Vagina (tissue), 2 donors: ENCODE results near the gene BBOX1.

Experiments used
- CTCF ChIP-seq, 3 experiments: fragments of 450-650 bp in 2 of 3; fragments of 200-600 bp in 1 of 3; sonication (generic) in 1 of 3; IDR thresholded peaks; one replicate each; pipeline ENCODE4 v1.5.1; 2017 to 2019; ENCODE audit warnings: antibody characterized with exemption in 3 of 3, mild to moderate bottlenecking in 2 of 3, moderate library complexity in 2 of 3
- POLR2A ChIP-seq, 2 donors: fragments of 450-650 bp; IDR thresholded peaks; one replicate each; pipeline ENCODE4 v1.6.1; 2017; ENCODE audit warnings: antibody characterized with exemption in 2 of 2, mild to moderate bottlenecking in 2 of 2, moderate library complexity in 2 of 2

DNA sequence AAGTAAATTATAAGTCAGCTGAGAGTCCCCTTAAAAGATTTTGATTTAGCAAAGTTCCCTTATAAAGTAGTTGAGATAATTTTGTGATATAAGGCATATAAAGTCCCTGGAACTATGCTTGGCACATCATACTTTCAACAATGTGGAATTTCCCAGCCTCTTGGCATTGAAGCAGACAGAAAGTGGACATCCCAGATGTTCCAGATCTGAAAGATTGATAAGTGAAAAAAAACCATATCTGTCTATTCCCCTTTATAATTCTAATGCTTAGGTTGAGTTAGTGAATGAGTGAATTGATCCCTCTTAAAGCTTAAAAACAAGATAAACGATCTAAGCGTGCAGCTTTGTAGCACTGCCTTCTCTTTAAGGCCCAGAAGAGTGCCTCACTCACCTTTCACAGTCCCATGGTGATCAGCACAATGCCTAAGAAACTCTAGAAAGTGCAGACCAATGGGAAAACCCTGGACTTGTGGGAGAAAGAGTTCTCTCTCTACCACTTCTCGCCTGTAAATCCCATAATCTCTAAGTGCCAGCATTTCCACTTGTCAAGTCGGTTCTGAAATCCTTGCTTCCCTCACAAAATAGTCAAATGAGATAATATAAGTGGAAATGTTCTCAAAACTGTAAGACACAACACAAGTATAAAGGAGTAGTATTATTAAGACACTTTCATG, 28.9 kb upstream of the BBOX1 start:
- no peak for TF ChIP-seq POLR2A (IDR thresholded peaks at IDR 0.05)
- TF ChIP-seq CTCF (IDR thresholded peaks at IDR 0.05) = no peak
